Right lobe of liver (tissue), 6 donors: ENCODE data around the gene CSNK2B. TPM values are rescaled to one million over a fixed set of nuclear protein-coding genes. Genes with fewer than 3 reads are reported as not detected.

ENCODE experiments used
- ATAC-seq, 4 donors: fragments of 200-7000 bp; cut with Tn5 transposase; one replicate each; pipeline ENCODE4 v1.9.1; 2020; ENCODE audit warnings: mild to moderate bottlenecking in 4 of 4, moderate library complexity in 4 of 4
- DNase-seq, 3 donors: peaks; one replicate each; pipeline ENCODE4 v3.0.0-alpha.2; 2020
- H3K27ac ChIP-seq, 3 donors: fragments of 200-600 bp; one replicate each; pipeline ENCODE4 v1.8.0; 2022
- H3K27me3 ChIP-seq, 2 donors: fragments of 200-600 bp; one replicate each; pipeline ENCODE4 v1.8.0; 2022
- H3K36me3 ChIP-seq, 4 donors: fragments of 200-600 bp; sonication (generic) in 1 of 4; one replicate each; pipeline versions ENCODE4 v1.5.1 to v1.8.0; 2017 to 2022; ENCODE audit warnings: control low read depth in 1 of 4
- H3K4me1 ChIP-seq, 4 donors: fragments of 200-600 bp; sonication (generic) in 1 of 4; one replicate each; pipeline versions ENCODE4 v1.5.1 to v1.8.0; 2017 to 2022; ENCODE audit warnings: control low read depth in 1 of 4
- H3K4me3 ChIP-seq, 3 donors: fragments of 200-600 bp; one replicate each; pipeline ENCODE4 v1.8.0; 2022
- H3K9me3 ChIP-seq, 4 donors: fragments of 200-600 bp; sonication (generic) in 1 of 4; one replicate each; pipeline versions ENCODE4 v1.5.1 to v1.8.0; 2017 to 2022; ENCODE audit warnings: control low read depth in 1 of 4
- POLR2A ChIP-seq: fragments of 450-650 bp; IDR thresholded peaks from one replicate; pipeline ENCODE4 v1.6.1; 2017; ENCODE audit warnings: antibody characterized with exemption, mild to moderate bottlenecking
- WGBS: methylation state at CpG from one replicate; pipeline ENCODE4 v1.1.6; 2018; ENCODE audit warnings: low coverage, low lambda C conversion rate; ENCODE audit not compliant: insufficient coverage; ENCODE audit errors: missing lambda C conversion rate; 5-methylcytosine and 5-hydroxymethylcytosine counted together
- intact Hi-C, 2 donors: fragments of 100-400 bp; cut with DNase I; formaldehyde crosslinking; loops; one replicate each; pipeline versions ENCODE4 v1.11.2 to v1.14.1; 2022
- total RNA-seq, 6 experiments: library from RNA; depleted of rRNA in 2 of 6; stranded (reverse); fragments of >200 nt in 2 of 6; fragmentation: NEBNext Ultra II Directional in 3 of 6; extraction: Animal tissue kit (Norgen Biotek cat#: 25700) in 3 of 6; gene quantifications; one replicate each; pipeline versions ENCODE4 v1.1.0 to v1.2.4, GENCODE V29; 2016 to 2023
- TF ChIP-seq, protein P1 (sequence below), 4 donors: fragments of 200-600 bp in 3 of 4; fragments of 450-650 bp in 1 of 4; IDR thresholded peaks; one replicate each; pipeline versions ENCODE4 v1.5.1 to v1.8.0; 2016 to 2022; ENCODE audit warnings: antibody characterized with exemption in 4 of 4, mild to moderate bottlenecking in 2 of 4
- donor health status: DM: no; HTN: yes; CAD: no.
- donor health status: DM: no; HTN: no; CAD: no.
- donor health status: DM: no; HTN: no; CAD: no.
- donor health status: DM: no; HTN: yes; CAD: no.
- donor health status: DM: no; HTN: yes; CAD: no.

Gene CSNK2B
- total RNA-seq, 6 experiments from 2014 or later: 52.5 to 171 (median 64.5) TPM

DNA sequence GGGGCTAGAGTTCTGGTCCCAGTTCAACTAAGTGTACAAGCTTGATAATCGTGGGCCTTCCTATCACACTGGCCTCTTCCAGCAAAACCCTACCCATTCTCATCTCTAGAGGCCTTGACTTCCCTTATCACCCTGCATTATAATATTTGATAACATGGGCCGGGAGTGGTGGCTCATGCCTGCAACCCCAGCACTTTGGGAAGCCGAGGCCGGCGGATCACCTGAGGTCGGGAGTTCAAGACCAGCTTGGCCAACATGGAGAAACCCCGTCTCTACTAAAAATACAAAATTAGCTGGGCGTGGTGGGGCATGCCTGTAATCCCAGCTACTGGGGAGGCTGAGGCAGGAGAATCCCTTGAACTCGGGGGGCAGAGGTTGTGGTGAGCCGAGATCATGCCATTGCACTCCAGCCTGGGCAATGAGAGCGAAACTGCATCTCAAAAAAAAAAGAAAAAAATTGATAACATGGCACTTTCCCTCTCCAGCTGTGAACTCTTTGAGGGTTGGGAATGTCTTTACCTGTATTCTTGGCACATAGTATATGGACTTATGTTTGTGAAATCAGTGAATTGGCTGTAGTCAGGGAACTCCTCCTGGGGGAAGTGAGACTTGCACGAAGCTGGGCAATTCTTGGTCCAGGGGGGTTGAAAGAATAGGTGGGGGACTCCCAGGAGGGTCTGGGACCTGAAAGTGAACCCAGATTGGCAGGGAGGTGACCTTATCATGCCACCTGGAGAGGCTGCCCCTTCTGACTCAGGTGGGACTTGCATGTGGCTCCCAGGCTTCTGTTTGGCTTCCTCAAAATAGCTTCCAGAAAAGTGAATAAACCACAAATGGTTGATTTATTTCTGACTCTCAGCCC, 4.4 kb upstream of the CSNK2B start:
- WGBS: 63% methylated on average over 6 of the region's 12 CpGs
- DNase-seq (no peak), ATAC-seq (no peak)
- TF ChIP-seq, protein P1, sequence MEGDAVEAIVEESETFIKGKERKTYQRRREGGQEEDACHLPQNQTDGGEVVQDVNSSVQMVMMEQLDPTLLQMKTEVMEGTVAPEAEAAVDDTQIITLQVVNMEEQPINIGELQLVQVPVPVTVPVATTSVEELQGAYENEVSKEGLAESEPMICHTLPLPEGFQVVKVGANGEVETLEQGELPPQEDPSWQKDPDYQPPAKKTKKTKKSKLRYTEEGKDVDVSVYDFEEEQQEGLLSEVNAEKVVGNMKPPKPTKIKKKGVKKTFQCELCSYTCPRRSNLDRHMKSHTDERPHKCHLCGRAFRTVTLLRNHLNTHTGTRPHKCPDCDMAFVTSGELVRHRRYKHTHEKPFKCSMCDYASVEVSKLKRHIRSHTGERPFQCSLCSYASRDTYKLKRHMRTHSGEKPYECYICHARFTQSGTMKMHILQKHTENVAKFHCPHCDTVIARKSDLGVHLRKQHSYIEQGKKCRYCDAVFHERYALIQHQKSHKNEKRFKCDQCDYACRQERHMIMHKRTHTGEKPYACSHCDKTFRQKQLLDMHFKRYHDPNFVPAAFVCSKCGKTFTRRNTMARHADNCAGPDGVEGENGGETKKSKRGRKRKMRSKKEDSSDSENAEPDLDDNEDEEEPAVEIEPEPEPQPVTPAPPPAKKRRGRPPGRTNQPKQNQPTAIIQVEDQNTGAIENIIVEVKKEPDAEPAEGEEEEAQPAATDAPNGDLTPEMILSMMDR (IDR thresholded peaks at IDR 0.05): no peak
- TF ChIP-seq POLR2A: no peak
- H3K9me3 ChIP-seq: no peaks in the 10 kb centered on the region
- intact Hi-C loops: no loop called here
- peak overlapping the region in 2 of 3 donors; percentile 64 to 79 for H3K27ac ChIP-seq
- peaks cover 1 to 42% (median 14%) of the 10 kb centered on the region in 4 donors for H3K4me1 ChIP-seq
- H3K36me3 ChIP-seq: peaks cover 0 to 5% (median 1%) of the 10 kb centered on the region in 4 donors
- H3K4me3 ChIP-seq: peak overlapping the region in 1 of 3 donors; percentile 89
- no peaks in the 10 kb centered on the region for H3K27me3 ChIP-seq

DNA sequence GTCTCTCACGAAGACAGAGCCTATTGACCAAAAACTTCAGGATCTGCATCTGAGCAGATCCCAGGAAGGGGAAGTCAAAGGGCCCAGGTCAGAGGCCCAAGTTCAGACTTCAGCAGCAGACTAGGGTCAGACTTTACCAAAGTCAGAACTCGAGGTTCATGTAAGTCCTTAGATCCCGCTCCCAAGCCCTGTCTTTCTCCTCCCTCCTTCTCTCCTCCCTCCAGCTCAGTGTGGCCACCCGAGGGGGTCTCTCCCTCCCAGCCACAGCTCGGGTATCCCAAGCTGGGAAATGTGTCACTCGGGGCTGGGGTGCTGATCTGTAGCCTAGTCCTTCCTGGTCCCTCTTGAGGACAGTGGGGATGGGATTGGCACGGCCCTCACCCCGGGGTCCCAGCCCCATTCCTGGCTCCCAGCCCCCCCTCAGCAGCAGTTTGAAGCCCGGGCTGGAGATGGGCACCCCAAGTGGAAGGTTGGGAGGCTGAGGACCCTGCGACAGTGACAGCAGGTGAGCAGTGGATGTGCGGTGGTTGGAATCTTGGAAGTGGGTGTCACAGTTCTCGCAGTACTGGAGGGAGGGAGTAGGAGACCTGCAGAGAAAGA, 3.7 kb upstream of the CSNK2B start:
- intact Hi-C loops: no loop called here
- 81% methylated on average over 10 of the region's 12 CpGs for WGBS
- no peak for TF ChIP-seq POLR2A
- TF ChIP-seq, protein P1 (IDR thresholded peaks at IDR 0.05): no peak
- Histone ChIP-seq H3K4me1 (peaks cover 1 to 41% (median 14%) of the 10 kb centered on the region in 4 donors), H3K27me3 (no peaks in the 10 kb centered on the region), H3K36me3 (peaks cover 0 to 6% (median 3%) of the 10 kb centered on the region in 4 donors), H3K27ac (no peak overlapping the region), H3K4me3 (no peak overlapping the region), H3K9me3 (no peaks in the 10 kb centered on the region)
- ATAC-seq (no peak), DNase-seq (no peak)

DNA sequence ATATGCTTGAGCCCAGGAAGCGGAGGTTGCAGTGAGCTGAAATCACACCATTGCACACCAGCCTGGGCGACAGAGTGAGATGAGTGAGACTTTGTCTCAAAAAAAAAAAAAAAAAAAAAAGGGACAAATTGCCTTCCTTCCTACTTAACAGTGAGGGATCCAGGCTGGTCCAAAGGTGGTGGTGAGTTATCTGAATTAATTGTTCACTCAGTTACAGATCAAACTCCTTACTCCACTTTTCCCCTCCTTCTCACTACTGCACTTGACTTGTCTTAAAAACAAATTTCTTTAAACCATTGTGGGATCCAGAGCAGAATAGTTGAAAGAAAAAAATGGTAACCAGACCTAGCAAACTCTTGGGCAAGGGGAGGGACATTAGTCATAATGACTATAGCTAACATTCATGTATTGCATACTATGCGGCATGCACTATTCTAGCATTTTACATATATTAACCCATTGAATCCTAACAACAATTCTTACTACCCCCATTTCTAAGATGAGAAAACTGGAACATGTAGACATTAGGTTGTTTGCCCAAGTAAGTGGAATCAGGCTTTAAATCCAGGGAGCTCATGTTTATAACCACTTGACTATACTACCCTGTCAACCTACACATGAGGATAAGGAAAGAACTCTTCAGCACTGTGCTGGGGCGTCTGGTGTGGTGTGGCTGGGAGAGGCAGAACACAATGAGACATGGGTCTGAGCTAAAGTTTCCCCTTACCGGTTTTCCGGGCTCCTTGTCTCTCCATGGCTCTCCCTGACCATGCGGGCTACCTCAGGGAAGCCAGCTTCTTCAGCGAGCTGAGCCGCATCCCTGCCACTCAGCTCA, 2.5 kb upstream of the CSNK2B start:
- H3K4me3 ChIP-seq: peak overlapping the region in 2 of 3 donors; percentile 70 to 93
- WGBS: 71% methylated on average over 4 of the region's 9 CpGs

More for the DNA sequence above, 2.5 kb upstream of the CSNK2B start:
- no peaks in the 10 kb centered on the region for H3K27me3 ChIP-seq
- peaks cover 1 to 29% (median 14%) of the 10 kb centered on the region in 4 donors for H3K4me1 ChIP-seq
- TF ChIP-seq, protein P1 (IDR thresholded peaks at IDR 0.05): no peak
- TF ChIP-seq POLR2A: no peak
- peak overlapping the region in 1 of 3 donors; percentile 90 for H3K27ac ChIP-seq
- ATAC-seq: no peak
- intact Hi-C loops: no loop called here
- no peaks in the 10 kb centered on the region for H3K9me3 ChIP-seq
- peaks cover 3 to 15% (median 9%) of the 10 kb centered on the region in 4 donors for H3K36me3 ChIP-seq
- DNase-seq: no peak
